GM21576 (cell line): Measurements from ENCODE around the gene APOBEC4.

Experiments used
- ATAC-seq: cut with Tn5 transposase; IDR thresholded peaks from one replicate; pipeline ENCODE4 v1.9.1; 2021; ENCODE audit warnings: mild to moderate bottlenecking, moderate library complexity; ENCODE audit not compliant: unreplicated experiment

The APOBEC4 gene

GRCh38 chr1:183675381-183675780 is 22.3 kb upstream of the APOBEC4 start:
- no peak for ATAC-seq

- no peak for ATAC-seq
Measured at GRCh38 chr1:183674886-183675285, 21.8 kb upstream of the APOBEC4 start.

GRCh38 chr1:183674339-183674738 is 21.2 kb upstream of the APOBEC4 start:
- ATAC-seq: no peak

- no peak for ATAC-seq
Measured at GRCh38 chr1:183673605-183674323, 20.6 kb upstream of the APOBEC4 start.

GRCh38 chr1:183670169-183670568 is 17.1 kb upstream of the APOBEC4 start:
- no peak for ATAC-seq

- ATAC-seq: no peak
Measured at GRCh38 chr1:183656355-183656754, 3.2 kb upstream of the APOBEC4 start.

- peak; percentile 69 for ATAC-seq
Measured at GRCh38 chr1:183655562-183656075, 2.5 kb upstream of the APOBEC4 start.

GRCh38 chr1:183654706-183655105 is 1.6 kb upstream of the APOBEC4 start:
- no peak for ATAC-seq

GRCh38 chr1:183653876-183654451 is 848 bp upstream of the APOBEC4 start:
- no peak for ATAC-seq

- no peak for ATAC-seq
Measured at GRCh38 chr1:183653462-183653794, 312 bp upstream of the APOBEC4 start.

GRCh38 chr1:183652107-183652506 is 1.0 kb downstream of the APOBEC4 start:
- no peak for ATAC-seq

GRCh38 chr1:183651612-183652011 is 1.5 kb downstream of the APOBEC4 start:
- ATAC-seq: no peak

GRCh38 chr1:183648042-183648441 is 5.1 kb downstream of the APOBEC4 start:
- no peak for ATAC-seq

- ATAC-seq: no peak
Measured at GRCh38 chr1:183646776-183647175, 6.3 kb downstream of the APOBEC4 start.

- ATAC-seq: no peak
Measured at GRCh38 chr1:183645531-183645930, 7.6 kb downstream of the APOBEC4 start.

- ATAC-seq: no peak
Measured at GRCh38 chr1:183642166-183642565, 10.9 kb downstream of the APOBEC4 start.

- no peak for ATAC-seq
Measured at GRCh38 chr1:183640193-183640592, 12.9 kb downstream of the APOBEC4 start.

GRCh38 chr1:183638649-183639387 is 14.3 kb downstream of the APOBEC4 start:
- ATAC-seq: no peak

GRCh38 chr1:183636783-183637182 is 16.3 kb downstream of the APOBEC4 start:
- no peak for ATAC-seq

GRCh38 chr1:183636334-183636682 is 16.8 kb downstream of the APOBEC4 start:
- no peak for ATAC-seq

GRCh38 chr1:183635606-183636333 is 17.3 kb downstream of the APOBEC4 start, which contains the start of gene ARPC5:
Gene ARPC5 (minus strand): TSS chr1:183635783. CDS start chr1:183635659, 124 bp downstream.
- peak; percentile 84 for ATAC-seq
